Motor neuron (in vitro differentiated cells): ENCODE results near the gene FBXL13. TPM values are rescaled to one million over a fixed set of nuclear protein-coding genes. Genes with fewer than 3 reads are reported as not detected.

Experiments
- ATAC-seq, 8 experiments: fragments of 200-7000 bp; cut with Tn5 transposase; replicated peaks in 6 of 8; 2 replicates each; pipeline ENCODE4 v1.8.0; 2021; ENCODE audit warnings: mild to moderate bottlenecking in 8 of 8, moderate library complexity in 8 of 8
- H3K27ac ChIP-seq, 2 donors: fragments of 250-450 bp; sonication (Bioruptor Pico); 2 replicates each; pipeline ENCODE4 v1.9.0; 2021; ENCODE audit warnings: antibody characterized with exemption in 2 of 2, mild to moderate bottlenecking in 2 of 2, moderate library complexity in 1 of 2
- H3K4me1 ChIP-seq, 2 donors: fragments of 250-450 bp; sonication (Bioruptor Pico); replicated peaks in 1 of 2; 2 replicates each; pipeline ENCODE4 v1.6.1; 2021; ENCODE audit warnings: antibody characterized with exemption in 2 of 2, mild to moderate bottlenecking in 2 of 2, moderate library complexity in 1 of 2
- H3K4me3 ChIP-seq, 5 donors: fragments of 250-450 bp; sonication (Bioruptor Pico); 2 replicates each; pipeline ENCODE4 v1.9.0; 2021; ENCODE audit warnings: antibody characterized with exemption in 5 of 5, mild to moderate bottlenecking in 5 of 5, moderate library complexity in 4 of 5
- WGBS, 10 experiments: fragments of 450-650 bp; shearing (Covaris generic); methylation state at CpG; one replicate each; pipeline ENCODE4 v1.0.0; 2022; 5-methylcytosine and 5-hydroxymethylcytosine counted together
- in situ Hi-C, 9 experiments: fragments of 400-800 bp; cut with MboI; loops; one replicate each; pipeline ENCODE4 v1.15.0; 2021; ENCODE audit warnings: low sequenced_read_pairs in 9 of 9, low pct_unique_long_range_greater_than_20kb in 2 of 9; ENCODE audit not compliant: unreplicated experiment in 9 of 9
- total RNA-seq, 8 experiments: library from RNA; unstranded; fragments of 300-600 nt; gene quantifications; 2 replicates each; pipeline versions ENCODE4 v1.2.3 to v1.2.4, GENCODE V29; 2022

The FBXL13 gene
- total RNA-seq, 8 experiments from 2014 or later: 1.2 to 10.1 (median 3.1) TPM

DNA sequence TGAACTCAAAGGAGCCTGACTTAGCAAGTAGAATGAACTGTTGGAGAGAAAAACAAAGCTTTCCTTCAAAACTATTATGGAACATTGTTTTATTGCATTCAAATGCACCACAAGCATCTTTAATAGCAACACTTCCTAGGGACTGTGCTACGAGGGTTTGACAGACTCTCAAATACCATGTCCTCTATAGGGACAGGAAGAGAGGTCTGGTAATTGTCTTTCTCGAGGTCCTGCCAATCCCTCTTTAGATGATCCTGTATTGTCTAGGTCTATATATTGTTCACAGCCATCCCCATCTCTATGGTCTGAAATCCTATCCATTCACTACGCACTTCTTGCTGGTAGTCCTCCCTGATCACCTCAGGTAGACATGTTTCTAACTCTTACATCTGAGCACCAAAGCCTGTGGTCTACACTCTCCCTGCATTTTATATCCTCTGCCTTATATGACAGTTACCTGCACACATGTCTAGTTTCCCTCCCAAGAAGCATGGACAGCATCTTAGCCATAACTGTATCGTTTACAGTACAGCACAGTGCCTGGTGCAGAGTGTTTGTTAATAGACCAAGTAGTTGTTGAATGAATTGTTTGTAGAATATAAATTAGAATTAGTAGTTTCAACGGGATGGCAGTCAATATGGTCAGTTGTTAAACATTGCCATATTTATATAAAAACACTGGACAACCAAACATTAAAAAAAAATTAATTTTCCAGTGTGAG lies 183.5 kb downstream of the FBXL13 start:
- H3K27ac ChIP-seq: no peak overlapping the region
- H3K4me1 ChIP-seq: no peaks in the 10 kb centered on the region
- 32 to 76% (median 65%) methylated on average over 1 to 5 of the region's 5 CpGs for WGBS, 10 experiments
- H3K4me3 ChIP-seq: no peak overlapping the region
- peak in 1 of 8 experiments; percentile 12 for ATAC-seq
- in situ Hi-C loops: no loop called here

DNA sequence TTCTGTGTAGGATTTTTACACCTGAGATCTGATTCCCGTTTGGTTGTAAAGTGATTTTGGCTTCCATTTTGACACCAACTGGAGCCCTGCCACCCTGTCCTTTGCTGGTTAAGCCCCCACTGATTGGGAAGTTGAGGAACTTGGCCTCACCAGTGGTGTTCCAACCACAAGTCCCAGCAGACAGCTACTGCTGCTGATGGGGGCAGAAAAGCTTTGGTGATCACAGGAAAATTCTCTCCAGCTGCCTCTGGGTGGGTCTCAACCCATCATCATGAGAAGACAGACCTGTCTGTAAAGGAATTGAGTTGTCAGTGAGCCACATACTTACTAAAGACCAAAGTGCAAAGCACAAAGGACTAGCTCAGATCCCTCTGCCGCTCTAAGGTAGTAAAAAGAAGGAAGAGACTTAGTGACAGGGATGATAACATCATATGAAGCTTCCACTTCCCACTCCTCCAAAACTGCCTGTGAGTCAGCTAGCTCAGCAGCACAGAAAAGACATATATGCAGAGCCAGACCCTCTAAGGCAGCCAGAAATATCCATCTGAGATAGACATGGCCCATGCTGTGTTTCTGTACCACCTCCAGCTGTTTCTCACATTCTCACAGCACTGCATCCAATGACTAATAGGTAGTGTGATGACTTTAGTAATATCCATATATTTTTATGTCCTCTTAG lies 184.2 kb downstream of the FBXL13 start:
- Histone ChIP-seq H3K4me3 (no peak overlapping the region), H3K27ac (no peak overlapping the region), H3K4me1 (no peaks in the 10 kb centered on the region)
- 76 to 100% (median 100%) methylated on average over 1 to 2 of the region's 2 CpGs; no CpG with 5 or more reads in 3 of the 10 experiments for WGBS, 10 experiments
- ATAC-seq: peak in 4 of 8 experiments; percentile 21 to 80 (median 49)
- in situ Hi-C loops: no loop called here

DNA sequence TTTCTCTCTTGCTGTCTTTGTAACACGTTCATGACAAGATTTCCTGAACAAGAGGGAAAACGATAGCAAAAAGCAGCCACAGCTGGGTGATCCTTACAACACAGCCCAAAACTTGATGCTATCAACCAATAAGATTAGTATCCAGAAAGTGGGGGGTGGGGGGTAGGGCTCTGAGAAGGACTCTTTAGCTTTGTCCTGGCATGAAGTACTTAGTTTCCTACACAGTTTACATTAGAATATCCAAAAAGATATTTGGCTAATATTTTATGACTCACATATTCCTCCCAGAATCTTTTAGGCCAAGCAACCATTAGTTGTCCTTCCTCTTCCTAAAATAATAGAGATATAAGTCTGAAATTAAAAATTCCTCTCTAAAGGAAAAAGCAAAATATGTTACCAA lies 184.7 kb downstream of the FBXL13 start:
- ATAC-seq: no peak
- H3K27ac ChIP-seq: no peak overlapping the region
- H3K4me3 ChIP-seq: no peak overlapping the region
- WGBS, 10 experiments: 40 to 100% (median 80%) methylated on average over 1 to 2 of the region's 2 CpGs; no CpG with 5 or more reads in 3 of the 10 experiments
- in situ Hi-C loops: no loop called here
- no peaks in the 10 kb centered on the region for H3K4me1 ChIP-seq

DNA sequence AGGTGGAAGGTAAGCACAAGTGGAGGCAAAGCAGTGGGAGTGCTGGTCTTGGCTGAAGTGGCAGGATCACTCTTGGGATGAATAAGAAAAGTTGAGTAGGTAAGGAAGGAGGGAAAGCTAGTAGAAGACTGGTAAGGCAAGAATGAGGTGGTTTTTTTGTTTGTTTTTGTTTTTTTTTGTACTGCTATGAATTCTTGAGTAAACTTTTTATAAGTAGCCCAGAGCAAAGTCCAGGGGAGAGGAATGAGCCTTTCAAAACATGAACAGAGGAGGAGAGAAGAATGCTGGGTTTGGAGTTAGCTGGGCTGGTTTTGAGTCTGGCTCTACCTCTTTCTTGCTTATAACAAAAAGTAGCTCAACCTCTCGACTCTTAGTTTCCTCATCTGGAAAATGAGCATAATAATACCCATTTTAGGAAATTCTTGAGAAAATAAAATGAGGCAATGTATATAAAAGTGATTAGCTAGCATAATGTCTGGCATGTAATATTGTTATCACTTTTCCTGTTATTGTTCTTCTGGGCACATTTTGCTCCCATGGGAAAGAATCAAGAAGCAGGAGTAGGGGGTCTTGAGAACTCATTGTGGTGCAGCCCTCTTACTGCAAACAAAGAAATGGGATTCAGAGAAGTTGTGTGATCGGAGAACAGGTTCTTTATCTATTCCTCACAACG lies 185.9 kb downstream of the FBXL13 start:
- ATAC-seq: no peak
- Histone ChIP-seq H3K4me3 (no peak overlapping the region), H3K27ac (no peak overlapping the region), H3K4me1 (no peaks in the 10 kb centered on the region)
- 20 to 90% (median 71%) methylated on average over 1 to 3 of the region's 3 CpGs; no CpG with 5 or more reads in 1 of the 10 experiments for WGBS, 10 experiments
- in situ Hi-C loops: no loop called here

DNA sequence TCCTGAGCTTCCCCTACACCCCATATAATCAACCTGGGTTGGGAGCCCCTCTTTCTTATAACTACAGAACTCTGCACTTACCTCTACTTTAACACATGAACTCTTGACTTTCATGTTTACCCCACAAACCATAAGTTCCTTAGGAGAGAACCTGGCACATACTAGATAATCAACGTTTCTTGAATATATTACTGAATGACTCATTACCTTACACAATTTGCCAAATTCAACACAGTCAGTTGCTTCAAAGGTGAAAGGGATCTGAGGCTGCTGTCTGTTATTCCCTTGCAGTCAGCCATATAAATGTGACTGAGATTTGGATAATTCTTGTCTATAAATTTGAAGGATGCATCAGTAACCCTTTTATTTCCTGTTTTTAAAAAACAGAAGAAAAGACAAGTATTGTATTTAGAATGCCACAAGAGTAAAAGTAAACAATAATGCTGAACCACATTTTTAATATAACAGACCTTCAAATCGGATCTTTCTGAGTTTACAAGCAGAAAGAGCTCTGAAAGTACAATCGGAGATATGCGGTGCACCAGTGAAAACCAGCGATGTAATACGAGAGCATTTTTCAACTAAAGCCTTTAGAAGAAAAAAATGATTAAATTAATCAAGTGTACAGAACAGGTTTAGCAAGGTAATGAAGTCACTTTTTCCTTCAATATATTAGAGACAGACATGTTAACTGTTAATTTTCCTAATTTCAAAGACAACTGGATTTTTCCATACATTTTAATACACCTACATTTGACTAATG lies 191.3 kb downstream of the FBXL13 start:
- Histone ChIP-seq H3K4me1 (no peaks in the 10 kb centered on the region), H3K27ac (no peak overlapping the region), H3K4me3 (no peak overlapping the region)
- 65 to 98% (median 89%) methylated on average over 1 to 6 of the region's 6 CpGs for WGBS, 10 experiments
- ATAC-seq: peak in 2 of 8 experiments; percentile 46 to 53
- in situ Hi-C loops: no loop called here

DNA sequence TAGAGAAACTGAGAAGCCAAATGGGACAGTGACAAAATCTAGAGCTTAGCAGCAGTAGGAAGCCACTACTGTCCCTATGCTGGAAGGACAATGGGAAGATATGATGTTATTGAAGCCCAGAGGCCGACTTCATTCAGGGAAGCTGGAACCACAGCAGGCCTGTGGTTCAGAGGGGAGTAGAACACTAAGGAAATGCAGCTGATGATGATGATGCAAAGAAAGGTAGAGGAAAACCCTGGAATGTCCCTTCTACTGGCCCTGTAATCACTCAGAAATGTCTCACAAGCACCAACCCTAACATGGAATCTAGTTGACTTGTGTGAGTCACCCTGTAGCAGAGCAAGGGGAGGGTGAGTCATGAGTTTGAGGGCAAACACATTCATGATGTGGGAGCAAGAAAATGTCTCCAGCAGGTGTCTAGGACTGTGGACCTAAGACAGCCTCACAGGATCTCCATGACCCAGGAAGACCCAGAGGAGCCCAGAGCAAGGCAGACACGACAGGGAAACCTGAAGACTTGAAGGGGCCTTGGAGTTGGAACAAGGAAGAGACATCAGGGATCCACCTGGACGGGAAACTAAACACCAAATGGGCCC lies 198.8 kb downstream of the FBXL13 start:
- H3K4me1 ChIP-seq: no peaks in the 10 kb centered on the region
- H3K27ac ChIP-seq: no peak overlapping the region
- 20 to 86% (median 80%) methylated on average over 1 to 3 of the region's 3 CpGs; no CpG with 5 or more reads in 3 of the 10 experiments for WGBS, 10 experiments
- no peak overlapping the region for H3K4me3 ChIP-seq
- ATAC-seq: peak in 5 of 8 experiments; percentile 36 to 100 (median 74)
- in situ Hi-C loops: no loop called here

DNA sequence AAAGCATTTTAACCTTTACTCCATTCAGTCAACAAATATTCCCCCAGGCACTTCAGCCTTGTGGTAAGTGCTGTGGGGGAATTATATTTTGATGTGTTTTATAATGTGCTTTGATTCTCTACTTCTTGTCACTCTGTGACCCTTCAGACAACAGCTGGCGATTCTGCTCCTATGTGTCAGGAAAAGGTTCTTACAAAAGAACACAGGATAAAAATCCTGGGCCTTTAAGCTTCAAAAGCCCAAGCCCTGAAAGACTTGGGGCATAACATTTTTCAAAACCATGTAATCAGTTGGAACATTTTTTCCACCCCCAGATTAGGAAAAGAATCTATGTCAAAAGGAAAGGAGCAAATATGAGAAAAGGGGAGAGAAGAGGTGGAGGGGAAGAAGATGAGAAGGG lies 199.6 kb downstream of the FBXL13 start:
- in situ Hi-C loops: no loop called here
- no peak overlapping the region for H3K27ac ChIP-seq
- H3K4me3 ChIP-seq: no peak overlapping the region
- no peak for ATAC-seq
- WGBS, 10 experiments: 60 to 100% (median 86%) methylated on average over 1 of the region's 1 CpG; no CpG with 5 or more reads in 1 of the 10 experiments
- H3K4me1 ChIP-seq: no peaks in the 10 kb centered on the region

DNA sequence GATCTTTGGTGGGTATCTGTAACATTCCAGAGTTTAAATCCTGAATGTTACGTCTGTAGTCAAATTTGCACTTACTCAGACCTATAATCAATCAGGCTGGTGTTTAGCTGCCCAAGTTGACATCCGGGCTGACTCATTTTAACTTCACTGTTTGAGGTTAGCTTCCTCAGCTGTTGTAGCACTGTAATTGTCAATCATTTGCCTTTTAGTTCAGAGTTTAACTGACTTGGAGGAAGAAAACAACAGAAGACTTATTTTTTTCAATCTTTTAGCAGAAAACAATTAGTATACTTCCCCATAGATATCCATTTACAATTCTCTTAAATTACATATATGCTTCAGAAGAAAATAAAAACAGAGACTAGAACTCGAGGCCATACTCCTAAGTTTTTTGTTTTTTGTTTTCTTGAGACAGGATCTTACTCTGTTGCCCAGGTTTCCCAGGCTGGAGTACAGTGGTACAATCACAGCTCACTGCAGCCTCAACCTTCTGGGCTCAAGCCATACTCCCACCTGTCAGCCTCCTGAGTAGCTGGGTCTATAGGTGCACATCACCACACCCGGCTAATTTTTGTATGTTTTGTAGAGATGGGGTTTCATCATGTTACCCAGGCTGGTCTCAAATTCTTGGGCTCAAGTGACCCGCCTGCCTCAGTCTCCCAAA lies 200.3 kb downstream of the FBXL13 start:
- in situ Hi-C loops: no loop called here
- Histone ChIP-seq H3K27ac (no peak overlapping the region), H3K4me3 (no peak overlapping the region), H3K4me1 (no peaks in the 10 kb centered on the region)
- ATAC-seq: peak in 1 of 8 experiments; percentile 14
- 26 to 88% (median 72%) methylated on average over 2 to 5 of the region's 5 CpGs for WGBS, 10 experiments

DNA sequence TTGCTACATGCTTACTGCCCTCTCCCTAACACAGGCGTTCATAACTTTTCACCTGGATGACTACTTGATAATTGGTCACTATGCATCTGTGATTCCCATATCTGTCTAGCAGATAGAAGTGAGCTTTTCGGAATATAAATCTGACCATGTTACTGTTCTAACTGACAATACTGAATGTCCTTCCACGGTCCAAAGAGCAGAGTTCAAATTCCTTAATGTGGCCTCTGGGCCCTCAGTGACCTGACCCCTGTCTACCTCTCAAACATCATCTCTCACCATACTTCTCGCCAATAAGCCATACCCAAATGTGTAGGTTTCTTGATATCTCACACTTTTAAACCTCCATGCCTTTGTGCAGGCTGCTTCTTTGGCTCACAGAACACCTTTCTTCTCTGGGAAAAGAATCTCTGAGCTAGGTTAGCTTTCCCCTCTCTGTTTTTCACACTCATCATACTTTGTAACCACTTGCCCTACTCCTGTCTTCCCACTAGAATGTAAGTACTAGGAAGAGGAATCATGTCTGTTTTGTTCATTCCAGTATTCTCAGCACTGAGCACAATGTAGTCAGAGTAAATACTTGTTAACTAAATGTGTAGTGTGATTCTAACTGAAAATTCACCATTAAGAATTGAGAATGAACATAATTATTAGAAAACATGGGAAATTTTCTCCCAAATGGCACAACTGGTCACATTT lies 201.0 kb downstream of the FBXL13 start:
- WGBS, 10 experiments: 50 to 100% (median 77%) methylated on average over 1 to 4 of the region's 4 CpGs; no CpG with 5 or more reads in 1 of the 10 experiments
- H3K27ac ChIP-seq: no peak overlapping the region
- no peaks in the 10 kb centered on the region for H3K4me1 ChIP-seq
- ATAC-seq: no peak
- H3K4me3 ChIP-seq: no peak overlapping the region
- in situ Hi-C loops: no loop called here

DNA sequence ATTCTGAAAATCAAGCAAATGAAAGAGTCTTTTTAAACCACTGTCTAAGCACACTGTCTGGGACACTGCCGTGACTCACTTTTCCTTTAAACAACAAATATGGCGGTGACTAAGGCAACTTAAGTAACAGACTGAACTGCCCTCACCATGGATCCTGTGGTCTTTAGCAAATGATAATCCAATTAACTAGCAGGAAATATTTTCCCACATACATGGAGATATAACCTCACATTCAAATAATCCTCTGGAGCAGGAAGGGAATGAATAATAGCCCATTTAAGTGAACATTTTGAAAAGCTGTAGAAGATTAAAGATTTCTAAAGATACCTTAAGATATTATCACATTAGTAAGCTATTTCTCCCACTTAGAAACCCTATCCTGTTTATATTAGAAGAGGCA lies 202.1 kb downstream of the FBXL13 start:
- no peak for ATAC-seq
- Histone ChIP-seq H3K27ac (no peak overlapping the region), H3K4me3 (no peak overlapping the region), H3K4me1 (no peaks in the 10 kb centered on the region)
- WGBS, 10 experiments: 17 to 100% (median 94%) methylated on average over 1 to 2 of the region's 2 CpGs; no CpG with 5 or more reads in 3 of the 10 experiments
- in situ Hi-C loops: no loop called here

DNA sequence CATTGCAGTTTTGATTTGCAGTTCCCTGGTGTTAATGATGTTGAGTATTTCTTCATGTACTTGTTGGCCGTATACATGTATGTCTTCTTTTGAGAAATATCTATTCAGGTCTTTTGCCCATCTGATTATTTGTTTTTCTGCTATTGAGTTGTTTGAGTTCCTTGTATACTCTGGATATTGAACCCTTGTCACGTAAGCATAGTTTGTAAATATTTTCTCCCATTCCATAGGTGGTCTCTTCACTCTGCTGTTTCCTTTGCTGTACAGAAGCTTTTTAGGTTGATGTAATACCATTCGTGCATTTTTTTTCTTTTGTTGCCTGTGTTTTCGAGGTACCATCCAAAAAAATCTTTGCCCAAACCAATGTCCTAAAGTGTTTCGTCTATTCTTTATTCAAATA lies 205.4 kb downstream of the FBXL13 start:
- H3K4me1 ChIP-seq: no peaks in the 10 kb centered on the region
- H3K4me3 ChIP-seq: no peak overlapping the region
- WGBS, 10 experiments: 67 to 97% (median 89%) methylated on average over 3 to 5 of the region's 5 CpGs
- in situ Hi-C loops: no loop called here
- no peak for ATAC-seq
- no peak overlapping the region for H3K27ac ChIP-seq
